Measurements from ENCODE around the gene NPPC.
A peak's percentile ranks its signal among the peaks of the same experiment; 100 is the strongest.

Gene NPPC

GRCh38 chr2:231900972-231901371 is 25.2 kb downstream of the NPPC start:
- Histone ChIP-seq H3K4me2 (ENCODE audit: low read depth, low read length, poor library complexity, severe bottlenecking) (no peak overlapping the region), H3K27ac (ENCODE audit: low read depth, low read length) (no peak overlapping the region), H3K79me2 (ENCODE audit: insufficient read depth, low read length) (no peaks in the 10 kb centered on the region), H3F3A (ENCODE audit: insufficient read depth) (no peaks in the 10 kb centered on the region), H3K9me2 (replicated peaks; ENCODE audit: insufficient read depth, low read length) (no peaks in the 10 kb centered on the region), H3K9me3 (ENCODE audit: insufficient read depth, low read length) (no peaks in the 10 kb centered on the region), H4K20me1 (ENCODE audit: low read depth, low read length) (no peaks in the 10 kb centered on the region), H2AFZ (ENCODE audit: low read depth, low read length, severe bottlenecking) (no peak overlapping the region), H3K4me3 (ENCODE audit: insufficient read depth, low read length, poor library complexity, severe bottlenecking) (no peak overlapping the region), H3K27me3 (ENCODE audit: low read length) (no peaks in the 10 kb centered on the region), H3K9ac (ENCODE audit: low read length) (no peak overlapping the region), H3K36me3 (ENCODE audit: low read length) (no peaks in the 10 kb centered on the region)
- no peak for TF ChIP-seq EZH2phosphoT487 (conservative IDR thresholded peaks at IDR 0.05; ENCODE audit: low read length)
- no peak for TF ChIP-seq CTCF (IDR thresholded peaks at IDR 0.05; ENCODE audit: insufficient read depth, low read length, poor library complexity, severe bottlenecking)

- Histone ChIP-seq H3K4me2 (ENCODE audit: low read depth, low read length, poor library complexity, severe bottlenecking) (no peak overlapping the region), H4K20me1 (ENCODE audit: low read depth, low read length) (no peaks in the 10 kb centered on the region), H3K79me2 (ENCODE audit: insufficient read depth, low read length) (no peaks in the 10 kb centered on the region), H3K27ac (ENCODE audit: low read depth, low read length) (no peak overlapping the region), H3K9me3 (ENCODE audit: insufficient read depth, low read length) (no peaks in the 10 kb centered on the region), H2AFZ (ENCODE audit: low read depth, low read length, severe bottlenecking) (no peak overlapping the region), H3K9me2 (replicated peaks; ENCODE audit: insufficient read depth, low read length) (no peaks in the 10 kb centered on the region), H3K27me3 (ENCODE audit: low read length) (no peaks in the 10 kb centered on the region), H3K4me3 (ENCODE audit: insufficient read depth, low read length, poor library complexity, severe bottlenecking) (no peak overlapping the region), H3K36me3 (ENCODE audit: low read length) (no peaks in the 10 kb centered on the region), H3F3A (ENCODE audit: insufficient read depth) (no peaks in the 10 kb centered on the region), H3K9ac (ENCODE audit: low read length) (no peak overlapping the region)
- TF ChIP-seq EZH2phosphoT487 (conservative IDR thresholded peaks at IDR 0.05; ENCODE audit: low read length) (no peak), CTCF (IDR thresholded peaks at IDR 0.05; ENCODE audit: insufficient read depth, low read length, poor library complexity, severe bottlenecking) (peak; percentile 56)
These were observed 25.7 kb downstream of the NPPC start for GRCh38 chr2:231900486-231900942.

- Histone ChIP-seq H3K9me2 (replicated peaks; ENCODE audit: insufficient read depth, low read length) (no peaks in the 10 kb centered on the region), H3K4me2 (ENCODE audit: low read depth, low read length, poor library complexity, severe bottlenecking) (no peak overlapping the region), H3K27ac (ENCODE audit: low read depth, low read length) (no peak overlapping the region), H3K36me3 (ENCODE audit: low read length) (no peaks in the 10 kb centered on the region), H3K9me3 (ENCODE audit: insufficient read depth, low read length) (no peaks in the 10 kb centered on the region), H3F3A (ENCODE audit: insufficient read depth) (no peaks in the 10 kb centered on the region), H4K20me1 (ENCODE audit: low read depth, low read length) (no peaks in the 10 kb centered on the region), H3K27me3 (ENCODE audit: low read length) (no peaks in the 10 kb centered on the region), H2AFZ (ENCODE audit: low read depth, low read length, severe bottlenecking) (no peak overlapping the region), H3K9ac (ENCODE audit: low read length) (no peak overlapping the region), H3K4me3 (ENCODE audit: insufficient read depth, low read length, poor library complexity, severe bottlenecking) (no peak overlapping the region), H3K79me2 (ENCODE audit: insufficient read depth, low read length) (no peaks in the 10 kb centered on the region)
- no peak for TF ChIP-seq CTCF (IDR thresholded peaks at IDR 0.05; ENCODE audit: insufficient read depth, low read length, poor library complexity, severe bottlenecking)
- TF ChIP-seq EZH2phosphoT487 (conservative IDR thresholded peaks at IDR 0.05; ENCODE audit: low read length) = no peak
These were observed 31.4 kb downstream of the NPPC start for GRCh38 chr2:231894566-231895380.
